ENCODE measurements around the gene MICAL2. TPM values are rescaled to one million over a fixed set of nuclear protein-coding genes. Genes with fewer than 3 reads are reported as not detected.

MICAL2 gene
- total RNA-seq, 1 donor from 2014 or later: 21.7 TPM

GRCh38 chr11:12226093-12226492, 115.7 kb downstream of the MICAL2 start:
- H3K36me3 Mint-ChIP-seq (ENCODE audit: low read depth, unreplicated experiment): peaks cover 9% of the 10 kb centered on the region
- no peak for TF ChIP-seq CTCF (IDR thresholded peaks at IDR 0.05; ENCODE audit: unreplicated experiment)
- no peak overlapping the region for H3K4me3 Mint-ChIP-seq (ENCODE audit: unreplicated experiment)
- H3K27me3 Mint-ChIP-seq (ENCODE audit: unreplicated experiment): peaks cover 2% of the 10 kb centered on the region
- no peaks in the 10 kb centered on the region for H3K9me3 Mint-ChIP-seq (ENCODE audit: unreplicated experiment)
- no peak for DNase-seq (ENCODE audit: low spot score)
- H3K4me1 Mint-ChIP-seq (ENCODE audit: unreplicated experiment): peaks cover 4% of the 10 kb centered on the region
- H3K27ac Mint-ChIP-seq (ENCODE audit: unreplicated experiment): no peak overlapping the region

DNA sequence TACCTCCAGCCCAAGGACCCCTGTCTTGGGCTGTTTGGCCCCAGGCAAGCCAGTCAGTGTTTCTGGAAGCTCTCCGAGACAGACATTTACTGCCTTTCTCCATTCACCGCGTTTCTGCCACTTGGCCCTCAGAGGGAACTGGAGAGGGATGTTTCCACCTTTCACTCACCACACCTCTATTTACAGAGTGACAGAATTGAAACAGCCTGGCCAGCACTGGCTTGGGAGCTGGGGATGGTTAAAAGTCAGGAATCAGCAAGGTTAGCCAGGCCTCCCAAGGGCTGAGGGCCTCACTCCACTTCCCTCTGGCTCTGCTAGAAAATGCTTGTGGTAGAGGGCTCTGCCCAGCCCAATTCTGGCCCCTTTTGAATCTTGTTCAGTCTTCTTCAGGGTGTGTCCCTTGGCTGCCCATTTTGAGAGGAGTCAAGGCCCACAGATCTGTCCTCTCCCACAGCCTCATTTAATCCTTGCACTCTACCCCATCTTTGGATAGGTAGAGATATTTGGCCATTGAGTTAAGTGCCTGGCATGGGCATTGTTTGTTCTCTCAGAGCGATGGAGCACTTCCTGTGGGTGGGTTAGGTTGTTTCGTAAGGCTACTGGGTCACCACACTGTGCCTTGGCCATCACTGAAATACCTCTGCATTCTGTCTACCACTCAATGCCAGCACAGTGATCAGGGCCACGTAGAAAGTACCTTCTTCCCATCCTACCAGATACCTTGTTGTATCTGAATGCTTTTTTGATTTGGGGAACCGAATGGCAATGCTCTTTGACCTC, 119.2 kb downstream of the MICAL2 start:
- TF ChIP-seq CTCF (IDR thresholded peaks at IDR 0.05; ENCODE audit: unreplicated experiment): no peak
- no peaks in the 10 kb centered on the region for H3K9me3 Mint-ChIP-seq (ENCODE audit: unreplicated experiment)
- no peaks in the 10 kb centered on the region for H3K4me1 Mint-ChIP-seq (ENCODE audit: unreplicated experiment)
- no peak overlapping the region for H3K27ac Mint-ChIP-seq (ENCODE audit: unreplicated experiment)
- H3K36me3 Mint-ChIP-seq (ENCODE audit: low read depth, unreplicated experiment): peaks cover 9% of the 10 kb centered on the region
- DNase-seq (ENCODE audit: low spot score): no peak
- no peak overlapping the region for H3K4me3 Mint-ChIP-seq (ENCODE audit: unreplicated experiment)
- H3K27me3 Mint-ChIP-seq (ENCODE audit: unreplicated experiment): peaks cover 4% of the 10 kb centered on the region

DNA sequence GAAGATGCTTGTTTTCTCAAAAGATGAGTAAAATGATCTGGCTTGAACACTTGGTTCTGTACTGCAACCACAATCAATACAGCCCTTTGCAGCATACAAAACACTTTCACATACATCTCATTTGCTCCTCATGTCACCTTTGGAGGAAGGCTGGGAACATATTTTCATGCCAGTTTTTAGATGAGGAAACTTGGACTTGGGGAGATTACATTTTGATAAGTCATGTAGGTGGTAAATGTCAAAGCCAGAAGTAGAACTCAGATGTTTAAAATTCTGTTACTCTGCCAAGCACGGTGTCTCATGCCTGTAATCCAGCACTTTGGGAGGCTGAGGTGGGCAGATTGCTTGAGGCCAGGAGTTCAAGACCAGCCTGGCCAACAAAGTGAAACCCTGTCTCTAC, 121.8 kb downstream of the MICAL2 start:
- Mint-ChIP-seq H3K27me3 (ENCODE audit: unreplicated experiment) (peaks cover 4% of the 10 kb centered on the region), H3K36me3 (ENCODE audit: low read depth, unreplicated experiment) (peaks cover 9% of the 10 kb centered on the region), H3K4me3 (ENCODE audit: unreplicated experiment) (no peak overlapping the region), H3K4me1 (ENCODE audit: unreplicated experiment) (peaks cover 3% of the 10 kb centered on the region), H3K9me3 (ENCODE audit: unreplicated experiment) (no peaks in the 10 kb centered on the region), H3K27ac (ENCODE audit: unreplicated experiment) (no peak overlapping the region)
- no peak for TF ChIP-seq CTCF (IDR thresholded peaks at IDR 0.05; ENCODE audit: unreplicated experiment)
- no peak for DNase-seq (ENCODE audit: low spot score)

- Mint-ChIP-seq H3K27me3 (ENCODE audit: unreplicated experiment) (peaks cover 4% of the 10 kb centered on the region), H3K36me3 (ENCODE audit: low read depth, unreplicated experiment) (peaks cover 9% of the 10 kb centered on the region), H3K27ac (ENCODE audit: unreplicated experiment) (no peak overlapping the region), H3K9me3 (ENCODE audit: unreplicated experiment) (no peaks in the 10 kb centered on the region), H3K4me1 (ENCODE audit: unreplicated experiment) (peaks cover 3% of the 10 kb centered on the region), H3K4me3 (ENCODE audit: unreplicated experiment) (no peak overlapping the region)
- no peak for DNase-seq (ENCODE audit: low spot score)
- TF ChIP-seq CTCF (IDR thresholded peaks at IDR 0.05; ENCODE audit: unreplicated experiment): no peak
Observed at GRCh38 chr11:12232817-12233601, 122.6 kb downstream of the MICAL2 start.

- Mint-ChIP-seq H3K9me3 (ENCODE audit: unreplicated experiment) (no peaks in the 10 kb centered on the region), H3K27ac (ENCODE audit: unreplicated experiment) (no peak overlapping the region), H3K4me1 (ENCODE audit: unreplicated experiment) (peaks cover 3% of the 10 kb centered on the region), H3K36me3 (ENCODE audit: low read depth, unreplicated experiment) (peaks cover 9% of the 10 kb centered on the region), H3K4me3 (ENCODE audit: unreplicated experiment) (no peak overlapping the region), H3K27me3 (ENCODE audit: unreplicated experiment) (peaks cover 3% of the 10 kb centered on the region)
- no peak for TF ChIP-seq CTCF (IDR thresholded peaks at IDR 0.05; ENCODE audit: unreplicated experiment)
- no peak for DNase-seq (ENCODE audit: low spot score)
Observed at GRCh38 chr11:12233602-12233925, 123.2 kb downstream of the MICAL2 start.
